Progenitor cell of endocrine pancreas (in vitro differentiated cells): ENCODE data around the gene HECW1. TPM values are rescaled to one million over a fixed set of nuclear protein-coding genes. Genes with fewer than 3 reads are reported as not detected.

ENCODE experiments used
- DNase-seq: peaks from one replicate; pipeline ENCODE4 v3.0.0; 2021; ENCODE audit warnings: low spot score; ENCODE audit not compliant: unreplicated experiment
- H3K27ac Mint-ChIP-seq: 2 replicates; pipeline ENCODE4 v1.8.0; 2021; ENCODE audit warnings: mild to moderate bottlenecking, moderate library complexity, mixed read lengths
- H3K27me3 Mint-ChIP-seq: 2 replicates; pipeline ENCODE4 v1.8.0; 2021; ENCODE audit warnings: mixed read lengths
- H3K36me3 Mint-ChIP-seq: 2 replicates; pipeline ENCODE4 v1.8.0; 2022; ENCODE audit warnings: mixed read lengths; ENCODE audit not compliant: insufficient read depth
- H3K4me1 Mint-ChIP-seq: 2 replicates; pipeline ENCODE4 v1.8.0; 2021; ENCODE audit warnings: low read depth, mixed read lengths
- H3K4me3 Mint-ChIP-seq: 2 replicates; pipeline ENCODE4 v1.8.0; 2021; ENCODE audit warnings: low read depth, mild to moderate bottlenecking, moderate library complexity, mixed read lengths
- H3K9me3 Mint-ChIP-seq: 2 replicates; pipeline ENCODE4 v1.8.0; 2021; ENCODE audit warnings: low read depth, mixed read lengths
- total RNA-seq: library from RNA; stranded (reverse); gene quantifications from 2 replicates; pipeline ENCODE4 v1.2.1, GENCODE V29; 2021
- TF ChIP-seq, protein P1 (sequence below): fragments of 200-600 bp; sonication (generic); IDR thresholded peaks from one replicate; pipeline ENCODE4 v1.5.0; 2021; ENCODE audit warnings: antibody characterized with exemption, mild to moderate bottlenecking; ENCODE audit not compliant: unreplicated experiment

HECW1 gene
- total RNA-seq, 1 donor from 2014 or later, result 0.50 TPM

DNA sequence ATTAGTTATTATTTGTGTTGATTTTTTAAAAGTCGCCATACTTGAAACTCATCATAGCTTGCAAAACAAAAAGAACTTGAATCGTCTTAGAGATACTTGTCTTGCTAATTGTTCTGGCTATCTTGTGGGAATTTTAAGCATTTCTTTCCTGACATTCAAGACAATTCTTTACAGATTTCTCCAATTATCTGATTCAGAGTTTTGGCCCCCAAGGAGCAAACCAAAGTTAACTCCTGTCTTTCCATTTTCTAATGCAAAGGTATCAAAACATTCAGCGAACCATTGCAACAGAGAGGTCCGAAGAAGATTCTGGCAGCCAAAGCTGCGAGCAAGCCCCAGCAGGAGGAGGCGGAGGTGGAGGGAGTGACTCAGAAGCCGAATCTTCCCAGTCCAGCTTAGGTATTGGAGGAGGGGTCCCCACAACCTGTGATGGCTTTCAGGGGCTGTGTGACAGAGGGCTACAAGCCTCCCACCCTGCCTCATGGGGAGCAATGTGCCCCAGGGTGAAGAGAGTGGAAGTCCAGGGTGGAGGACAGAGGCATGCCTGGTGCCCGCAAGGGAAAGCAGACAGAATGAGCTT is 351.0 kb downstream of the HECW1 start:
- H3K36me3 Mint-ChIP-seq, result no peaks in the 10 kb centered on the region
- H3K9me3 Mint-ChIP-seq, result no peaks in the 10 kb centered on the region
- H3K4me3 Mint-ChIP-seq, result no peak overlapping the region
- no peak for DNase-seq
- H3K27me3 Mint-ChIP-seq, result peaks cover 6% of the 10 kb centered on the region
- TF ChIP-seq, protein P1, sequence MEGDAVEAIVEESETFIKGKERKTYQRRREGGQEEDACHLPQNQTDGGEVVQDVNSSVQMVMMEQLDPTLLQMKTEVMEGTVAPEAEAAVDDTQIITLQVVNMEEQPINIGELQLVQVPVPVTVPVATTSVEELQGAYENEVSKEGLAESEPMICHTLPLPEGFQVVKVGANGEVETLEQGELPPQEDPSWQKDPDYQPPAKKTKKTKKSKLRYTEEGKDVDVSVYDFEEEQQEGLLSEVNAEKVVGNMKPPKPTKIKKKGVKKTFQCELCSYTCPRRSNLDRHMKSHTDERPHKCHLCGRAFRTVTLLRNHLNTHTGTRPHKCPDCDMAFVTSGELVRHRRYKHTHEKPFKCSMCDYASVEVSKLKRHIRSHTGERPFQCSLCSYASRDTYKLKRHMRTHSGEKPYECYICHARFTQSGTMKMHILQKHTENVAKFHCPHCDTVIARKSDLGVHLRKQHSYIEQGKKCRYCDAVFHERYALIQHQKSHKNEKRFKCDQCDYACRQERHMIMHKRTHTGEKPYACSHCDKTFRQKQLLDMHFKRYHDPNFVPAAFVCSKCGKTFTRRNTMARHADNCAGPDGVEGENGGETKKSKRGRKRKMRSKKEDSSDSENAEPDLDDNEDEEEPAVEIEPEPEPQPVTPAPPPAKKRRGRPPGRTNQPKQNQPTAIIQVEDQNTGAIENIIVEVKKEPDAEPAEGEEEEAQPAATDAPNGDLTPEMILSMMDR, result no peak
- peaks cover 8% of the 10 kb centered on the region for H3K4me1 Mint-ChIP-seq
- no peak overlapping the region for H3K27ac Mint-ChIP-seq

DNA sequence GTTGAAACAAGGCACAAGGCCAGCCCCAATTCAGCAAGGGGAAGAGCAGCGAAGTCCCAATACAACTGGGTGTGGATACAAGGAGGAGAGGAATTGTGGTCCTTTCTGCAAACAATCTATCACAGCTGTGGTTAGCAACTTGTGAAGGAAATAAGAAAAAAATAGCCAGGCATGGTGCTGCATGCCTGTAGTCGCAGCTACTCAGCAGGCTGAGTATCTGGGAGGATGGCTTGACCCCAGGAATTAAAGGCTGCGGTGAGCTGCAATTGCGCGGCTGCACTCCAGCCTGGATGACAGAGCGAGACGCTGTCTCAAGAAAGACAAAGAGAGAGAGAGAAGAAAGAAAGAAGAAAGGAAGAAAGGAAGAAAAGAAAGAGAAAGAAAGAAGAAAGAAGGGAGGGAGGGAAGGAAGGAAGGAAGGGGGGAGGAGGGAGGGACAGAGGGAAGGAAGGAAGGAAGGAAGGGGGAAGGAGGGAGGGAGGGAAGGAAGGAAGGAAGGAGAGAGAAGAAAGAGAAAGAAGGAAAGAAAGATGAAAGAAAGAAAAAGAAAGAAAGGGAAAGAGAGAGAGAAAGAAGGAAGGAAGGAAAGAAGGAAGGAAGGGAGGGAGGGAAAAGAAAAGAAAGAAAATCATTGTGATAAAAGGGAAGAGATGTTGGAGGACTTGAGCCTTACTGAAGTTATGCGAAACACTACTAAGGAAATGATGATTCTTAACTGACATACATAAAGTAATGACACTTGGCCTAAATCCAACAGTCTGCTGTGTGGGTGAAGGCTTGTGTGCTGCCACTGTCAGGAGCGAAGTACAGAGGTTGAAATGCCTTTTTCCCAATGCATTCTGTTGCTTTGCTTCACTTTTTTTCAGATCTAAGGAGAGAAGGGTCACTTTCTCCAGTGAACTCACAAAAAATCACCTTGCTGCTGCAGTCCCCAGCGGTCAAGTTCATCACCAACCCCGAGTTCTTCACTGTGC is 353.4 kb downstream of the HECW1 start:
- Mint-ChIP-seq H3K27me3 (peaks cover 6% of the 10 kb centered on the region), H3K27ac (no peak overlapping the region)

DNA sequence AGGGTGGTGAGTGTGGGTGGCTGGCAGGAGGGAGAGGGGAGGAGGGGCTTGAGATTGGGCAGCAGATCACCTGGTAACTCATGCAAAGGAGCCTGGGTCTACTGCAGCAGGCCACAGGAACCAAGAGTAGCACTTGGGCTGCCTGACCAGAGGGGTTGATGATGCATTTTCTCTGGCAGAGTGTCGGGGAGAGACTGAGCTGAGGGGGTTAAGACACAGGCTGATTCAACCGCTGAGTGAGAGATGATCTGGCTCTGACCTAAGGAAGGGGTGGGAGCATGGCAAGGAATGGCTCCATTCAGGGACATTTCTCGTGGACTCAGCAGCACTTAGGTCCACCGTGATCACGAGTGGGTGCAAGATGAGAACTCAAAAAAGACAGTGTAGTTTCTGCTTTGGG is 355.0 kb downstream of the HECW1 start:
- no peak overlapping the region for H3K4me3 Mint-ChIP-seq
- H3K36me3 Mint-ChIP-seq, result no peaks in the 10 kb centered on the region
- peaks cover 6% of the 10 kb centered on the region for H3K27me3 Mint-ChIP-seq
- H3K4me1 Mint-ChIP-seq, result peaks cover 3% of the 10 kb centered on the region
- H3K9me3 Mint-ChIP-seq, result no peaks in the 10 kb centered on the region
- DNase-seq, result no peak
- no peak overlapping the region for H3K27ac Mint-ChIP-seq
- TF ChIP-seq, protein P1, result no peak

More for the DNA sequence above, 353.4 kb downstream of the HECW1 start:
- Mint-ChIP-seq H3K4me3 (no peak overlapping the region), H3K9me3 (no peaks in the 10 kb centered on the region), H3K36me3 (no peaks in the 10 kb centered on the region), H3K4me1 (peaks cover 3% of the 10 kb centered on the region)
- DNase-seq, result no peak
- TF ChIP-seq, protein P1, result no peak

DNA sequence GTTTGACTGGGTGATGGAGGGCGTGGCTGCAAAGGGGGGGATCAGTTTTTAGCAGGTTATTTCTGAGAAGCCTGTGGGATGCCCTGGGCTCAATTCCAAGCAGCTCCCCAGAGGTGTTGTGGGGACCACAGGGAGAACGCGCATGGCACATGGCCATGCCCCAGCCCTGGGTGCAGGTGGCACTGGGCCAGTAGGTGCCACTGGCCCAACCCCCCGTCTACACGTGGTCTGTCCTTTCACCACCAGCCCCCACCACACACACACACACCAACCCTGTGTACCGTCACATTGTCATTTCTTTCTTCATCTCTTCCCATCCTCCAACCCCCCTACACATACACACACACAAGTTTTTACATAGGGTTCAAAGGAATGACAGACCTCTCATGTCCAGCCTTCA is 355.4 kb downstream of the HECW1 start:
- TF ChIP-seq, protein P1, result no peak
- Mint-ChIP-seq H3K36me3 (no peaks in the 10 kb centered on the region), H3K27ac (no peak overlapping the region), H3K27me3 (peaks cover 3% of the 10 kb centered on the region), H3K4me3 (no peak overlapping the region), H3K9me3 (no peaks in the 10 kb centered on the region), H3K4me1 (peaks cover 2% of the 10 kb centered on the region)
- no peak for DNase-seq

DNA sequence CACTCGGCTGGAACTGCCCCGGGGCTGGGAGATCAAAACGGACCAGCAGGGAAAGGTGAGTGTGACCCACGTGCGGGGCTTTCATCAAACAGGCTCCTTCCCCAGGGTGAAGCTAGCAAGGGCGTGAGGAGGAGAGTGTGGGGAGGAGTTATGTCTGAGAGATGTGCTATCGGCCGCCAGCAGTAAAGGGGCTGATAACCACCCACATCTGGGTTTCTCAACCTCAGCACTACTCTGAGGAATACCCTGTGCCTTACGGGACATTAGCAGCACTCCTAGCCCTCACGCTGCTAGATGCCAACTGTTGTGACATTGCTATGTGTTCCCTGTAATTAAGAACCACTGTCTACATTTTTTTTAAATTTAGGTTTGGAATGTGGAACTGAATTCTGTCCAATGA is 356.6 kb downstream of the HECW1 start:
- DNase-seq, result no peak
- Mint-ChIP-seq H3K9me3 (no peaks in the 10 kb centered on the region), H3K27ac (no peak overlapping the region), H3K27me3 (peaks cover 3% of the 10 kb centered on the region), H3K4me3 (no peak overlapping the region), H3K36me3 (no peaks in the 10 kb centered on the region), H3K4me1 (no peaks in the 10 kb centered on the region)
- TF ChIP-seq, protein P1, result no peak
